Measurements from ENCODE around the gene ATP9A. TPM values are rescaled to one million over a fixed set of nuclear protein-coding genes. Genes with fewer than 3 reads are reported as not detected.

The ATP9A gene
- total and polyA plus RNA-seq, 2 of the 8 experiments (the other 6 are each of a cell fraction or from before 2014, with no cell fraction given): 5.0 to 6.4 TPM

DNA sequence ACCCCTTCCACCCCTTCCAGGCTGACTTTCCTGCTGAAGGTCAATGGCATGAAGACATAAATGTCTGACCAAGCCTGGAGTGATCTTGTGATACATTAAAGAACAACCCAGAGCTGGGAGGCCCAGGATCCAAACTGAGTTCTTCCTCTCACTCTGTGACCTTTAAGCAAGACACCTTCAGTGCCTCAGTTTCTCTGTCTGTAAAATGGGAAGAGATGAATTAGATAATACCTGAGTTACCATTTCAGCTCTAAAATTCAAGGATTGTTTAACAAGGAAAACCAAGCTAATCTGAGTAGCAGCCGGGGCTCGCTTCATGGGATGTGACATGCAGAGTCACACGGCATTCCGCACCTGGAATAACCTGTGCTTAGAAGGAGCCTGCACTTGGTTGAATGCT lies 218.7 kb downstream of the ATP9A start:
- no peaks in the 10 kb centered on the region for H3K4me1 ChIP-seq (replicated peaks in 1 of 4; ENCODE audit: control insufficient read depth in 3 of 4, insufficient read depth in 4 of 4, low read length in 3 of 4)
- no peak overlapping the region for H3K27ac ChIP-seq (ENCODE audit: low read depth, low read length)
- no peak overlapping the region for H3K9ac ChIP-seq (replicated peaks in 1 of 4; ENCODE audit: extremely low read depth in 1 of 4, low read depth in 3 of 4, low read length in 3 of 4)
- no peak overlapping the region for H3K14ac ChIP-seq (ENCODE audit: insufficient read length)
- H3K23me2 ChIP-seq (ENCODE audit: low read depth, low read length): peaks cover 6% of the 10 kb centered on the region; the same call in 1 of the 2 replicates
- no peak overlapping the region for H4K8ac ChIP-seq (ENCODE audit: extremely low read depth, insufficient read depth, low read length)
- H2BK5ac ChIP-seq (ENCODE audit: low read depth, low read length): no peak overlapping the region
- H3K18ac ChIP-seq (ENCODE audit: extremely low read depth, low read length): no peak overlapping the region
- 96% methylated on average over 4 of the region's 4 CpGs; no CpG with 5 or more reads in 1 of the 2 experiments for WGBS, 2 experiments (ENCODE audit: extremely low coverage in 1 of 2, insufficient coverage in 1 of 2, insufficient read length in 1 of 2, insufficient replicate concordance in 2 of 2, low coverage in 1 of 2, low lambda C conversion rate in 2 of 2, missing lambda C conversion rate in 1 of 2)
- H3K4ac ChIP-seq (replicated peaks; ENCODE audit: insufficient read length, low read depth, low read length): no peak overlapping the region
- no peak overlapping the region for H3K4me3 ChIP-seq (ENCODE audit: extremely low read depth in 1 of 4, insufficient read depth in 2 of 4, low read depth in 3 of 4, low read length in 4 of 4)
- H2AK5ac ChIP-seq (ENCODE audit: low read depth, low read length): no peak overlapping the region
- ChIA-PET POLR2A (ENCODE audit: partially characterized antibody) (interaction anchor here (1.4 kb wide), 1 partner anchor 9 kb away, joined by 4 read pairs; no protein-coding TSS in a partner anchor), CTCF (ENCODE audit: partially characterized antibody) (interaction anchor here (1.0 to 3.0 kb wide), 4 partner anchors 45 to 562 kb away, joined by 3 to 12 read pairs (median 6); no protein-coding TSS in a partner anchor)
- no peak overlapping the region for H2BK15ac ChIP-seq (ENCODE audit: low read length)
- no peak overlapping the region for H3K23ac ChIP-seq (ENCODE audit: insufficient read length)
- H3K36me3 ChIP-seq (ENCODE audit: control insufficient read depth in 2 of 4, insufficient read depth in 4 of 4, low read length in 3 of 4): no peaks in the 10 kb centered on the region
- no peaks in the 10 kb centered on the region for H3K79me2 ChIP-seq (ENCODE audit: control insufficient read depth in 1 of 2, insufficient read depth in 2 of 2, low read length in 2 of 2)
- H4K20me1 ChIP-seq (replicated peaks in 1 of 2; ENCODE audit: control insufficient read depth in 1 of 2, insufficient read depth in 2 of 2, low read length in 2 of 2): no peaks in the 10 kb centered on the region
- no peak overlapping the region for H2BK12ac ChIP-seq (ENCODE audit: low read depth, low read length)
- H3K4me2 ChIP-seq (ENCODE audit: insufficient read depth in 1 of 2, low read depth in 2 of 2, low read length in 2 of 2): no peak overlapping the region
- H2BK120ac ChIP-seq (replicated peaks; ENCODE audit: low read depth, low read length): no peak overlapping the region
- no peak overlapping the region for H2AFZ ChIP-seq (ENCODE audit: low read length)
- H3K9me3 ChIP-seq (ENCODE audit: insufficient read depth in 2 of 2, low read depth in 1 of 2, low read length in 1 of 2): no peaks in the 10 kb centered on the region
- H4K5ac ChIP-seq (ENCODE audit: insufficient read length, low read depth, low read length): no peak overlapping the region
- no peaks in the 10 kb centered on the region for H3K79me1 ChIP-seq (ENCODE audit: low read depth, low read length)
- DNase-seq (ENCODE audit: low read depth in 1 of 2, low spot score in 2 of 2): no peak
- H2BK20ac ChIP-seq (ENCODE audit: low read length): no peak overlapping the region
- peaks cover 0 to 15% (median 12%) of the 10 kb centered on the region in 4 experiments; a peak in 6 of 7 replicates for H3K27me3 ChIP-seq (replicated peaks in 1 of 4; ENCODE audit: control insufficient read depth in 3 of 4, extremely low read depth in 1 of 4, insufficient read depth in 3 of 4, low read length in 3 of 4)
- H3K56ac ChIP-seq (replicated peaks; ENCODE audit: insufficient read length, low read depth, low read length): no peak overlapping the region
- no peak for FAIRE-seq
- H4K91ac ChIP-seq (replicated peaks; ENCODE audit: insufficient read length, low read length): no peak overlapping the region
- TF ChIP-seq CHD2 (IDR thresholded peaks at IDR 0.05; ENCODE audit: low read length) (no peak), POLR2A (IDR thresholded peaks at IDR 0.05; ENCODE audit: control extremely low read depth in 1 of 2, low read depth in 2 of 2, low read length in 2 of 2) (no peak), SUZ12 (IDR thresholded peaks at IDR 0.05; ENCODE audit: low read length) (no peak), MAFK (IDR thresholded peaks at IDR 0.05; ENCODE audit: low read depth, low read length) (no peak), GTF2F1 (IDR thresholded peaks at IDR 0.05; ENCODE audit: borderline replicate concordance, low read depth, low read length) (no peak), CEBPB (IDR thresholded peaks at IDR 0.05; ENCODE audit: low read depth, low read length) (no peak), JUND (IDR thresholded peaks at IDR 0.05; ENCODE audit: low read length) (no peak), BCL11A (IDR thresholded peaks at IDR 0.05; ENCODE audit: low read depth in 2 of 2, low read length in 2 of 2) (no peak), HDAC2 (IDR thresholded peaks at IDR 0.05; ENCODE audit: borderline replicate concordance in 1 of 2, low read depth in 2 of 2, low read length in 2 of 2) (no peak), TAF1 (IDR thresholded peaks at IDR 0.05; ENCODE audit: low read depth, low read length) (no peak), BACH1 (IDR thresholded peaks at IDR 0.05; ENCODE audit: low read length) (no peak)
- TF ChIP-seq, protein P1, sequence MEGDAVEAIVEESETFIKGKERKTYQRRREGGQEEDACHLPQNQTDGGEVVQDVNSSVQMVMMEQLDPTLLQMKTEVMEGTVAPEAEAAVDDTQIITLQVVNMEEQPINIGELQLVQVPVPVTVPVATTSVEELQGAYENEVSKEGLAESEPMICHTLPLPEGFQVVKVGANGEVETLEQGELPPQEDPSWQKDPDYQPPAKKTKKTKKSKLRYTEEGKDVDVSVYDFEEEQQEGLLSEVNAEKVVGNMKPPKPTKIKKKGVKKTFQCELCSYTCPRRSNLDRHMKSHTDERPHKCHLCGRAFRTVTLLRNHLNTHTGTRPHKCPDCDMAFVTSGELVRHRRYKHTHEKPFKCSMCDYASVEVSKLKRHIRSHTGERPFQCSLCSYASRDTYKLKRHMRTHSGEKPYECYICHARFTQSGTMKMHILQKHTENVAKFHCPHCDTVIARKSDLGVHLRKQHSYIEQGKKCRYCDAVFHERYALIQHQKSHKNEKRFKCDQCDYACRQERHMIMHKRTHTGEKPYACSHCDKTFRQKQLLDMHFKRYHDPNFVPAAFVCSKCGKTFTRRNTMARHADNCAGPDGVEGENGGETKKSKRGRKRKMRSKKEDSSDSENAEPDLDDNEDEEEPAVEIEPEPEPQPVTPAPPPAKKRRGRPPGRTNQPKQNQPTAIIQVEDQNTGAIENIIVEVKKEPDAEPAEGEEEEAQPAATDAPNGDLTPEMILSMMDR (IDR thresholded peaks at IDR 0.05; ENCODE audit: control extremely low read depth in 1 of 3, insufficient read depth in 1 of 3, low read depth in 1 of 3, low read length in 3 of 3): no peak

Measured in H1 (cell line).